PFSK-1 (cell line): ENCODE measurements around the gene TSC2.

Experiments
- FOXP2 ChIP-seq: optimal IDR thresholded peaks from 2 replicates; pipeline ENCODE3; 2011; ENCODE audit warnings: borderline replicate concordance, control low read depth, inconsistent platforms; ENCODE audit not compliant: insufficient read depth; ENCODE audit errors: extremely low read length, extremely low read depth
- POLR2AphosphoS5 ChIP-seq: IDR thresholded peaks from 2 replicates; pipeline ENCODE4 v1.6.1; 2012; ENCODE audit warnings: low read depth, mild to moderate bottlenecking, control low read depth, low read length, moderate library complexity
- SIN3A ChIP-seq: IDR thresholded peaks from 2 replicates; pipeline ENCODE4 v1.6.1; 2012; ENCODE audit warnings: mild to moderate bottlenecking, low read length, moderate library complexity, borderline replicate concordance; ENCODE audit not compliant: insufficient read depth
- TAF1 ChIP-seq: IDR thresholded peaks from 2 replicates; pipeline ENCODE4 v1.6.1; 2012; ENCODE audit warnings: low read length, control low read depth, borderline replicate concordance; ENCODE audit not compliant: insufficient read depth
- TF ChIP-seq, protein P1 (sequence below), 2 experiments: IDR thresholded peaks; 2 replicates each; pipeline versions ENCODE4 v1.6.1 to v1.8.0; 2011 to 2012; ENCODE audit warnings: low read depth in 2 of 2, low read length in 2 of 2, control low read depth in 1 of 2, inconsistent platforms in 1 of 2, mild to moderate bottlenecking in 1 of 2, moderate library complexity in 1 of 2; ENCODE audit not compliant: insufficient read depth in 1 of 2

DNA sequence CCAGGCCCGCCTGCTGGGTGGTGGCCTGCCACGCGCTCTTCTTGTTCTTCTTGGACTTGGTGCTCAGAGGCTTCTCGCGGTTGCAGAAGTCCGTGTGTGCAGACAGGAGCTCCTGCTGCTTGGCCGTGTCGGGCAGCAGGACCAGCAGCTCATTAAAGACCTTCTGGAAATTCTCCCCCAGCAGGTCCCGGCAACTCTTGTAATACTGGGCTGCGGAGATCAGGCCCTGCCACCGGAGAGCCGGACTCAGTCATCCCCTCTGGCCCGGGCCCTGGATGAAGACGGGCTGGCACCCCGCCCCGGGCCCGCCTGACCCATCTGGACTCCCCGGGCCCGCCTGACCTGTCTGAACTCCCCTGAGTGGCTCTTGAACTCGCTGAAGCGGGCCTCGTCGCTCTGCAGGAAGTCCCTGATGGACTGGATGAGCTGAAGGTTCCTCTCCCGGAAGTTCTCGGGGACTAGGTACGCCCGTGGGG lies 49.4 kb upstream of the TSC2 start:
- TF ChIP-seq POLR2AphosphoS5: no peak
- TF ChIP-seq, protein P1, sequence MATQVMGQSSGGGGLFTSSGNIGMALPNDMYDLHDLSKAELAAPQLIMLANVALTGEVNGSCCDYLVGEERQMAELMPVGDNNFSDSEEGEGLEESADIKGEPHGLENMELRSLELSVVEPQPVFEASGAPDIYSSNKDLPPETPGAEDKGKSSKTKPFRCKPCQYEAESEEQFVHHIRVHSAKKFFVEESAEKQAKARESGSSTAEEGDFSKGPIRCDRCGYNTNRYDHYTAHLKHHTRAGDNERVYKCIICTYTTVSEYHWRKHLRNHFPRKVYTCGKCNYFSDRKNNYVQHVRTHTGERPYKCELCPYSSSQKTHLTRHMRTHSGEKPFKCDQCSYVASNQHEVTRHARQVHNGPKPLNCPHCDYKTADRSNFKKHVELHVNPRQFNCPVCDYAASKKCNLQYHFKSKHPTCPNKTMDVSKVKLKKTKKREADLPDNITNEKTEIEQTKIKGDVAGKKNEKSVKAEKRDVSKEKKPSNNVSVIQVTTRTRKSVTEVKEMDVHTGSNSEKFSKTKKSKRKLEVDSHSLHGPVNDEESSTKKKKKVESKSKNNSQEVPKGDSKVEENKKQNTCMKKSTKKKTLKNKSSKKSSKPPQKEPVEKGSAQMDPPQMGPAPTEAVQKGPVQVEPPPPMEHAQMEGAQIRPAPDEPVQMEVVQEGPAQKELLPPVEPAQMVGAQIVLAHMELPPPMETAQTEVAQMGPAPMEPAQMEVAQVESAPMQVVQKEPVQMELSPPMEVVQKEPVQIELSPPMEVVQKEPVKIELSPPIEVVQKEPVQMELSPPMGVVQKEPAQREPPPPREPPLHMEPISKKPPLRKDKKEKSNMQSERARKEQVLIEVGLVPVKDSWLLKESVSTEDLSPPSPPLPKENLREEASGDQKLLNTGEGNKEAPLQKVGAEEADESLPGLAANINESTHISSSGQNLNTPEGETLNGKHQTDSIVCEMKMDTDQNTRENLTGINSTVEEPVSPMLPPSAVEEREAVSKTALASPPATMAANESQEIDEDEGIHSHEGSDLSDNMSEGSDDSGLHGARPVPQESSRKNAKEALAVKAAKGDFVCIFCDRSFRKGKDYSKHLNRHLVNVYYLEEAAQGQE (IDR thresholded peaks at IDR 0.05; ENCODE audit: insufficient read depth in 1 of 2, low read depth in 2 of 2, low read length in 2 of 2): no peak
- no peak for TF ChIP-seq SIN3A
- no peak for TF ChIP-seq TAF1
- TF ChIP-seq FOXP2: no peak
